Metanephros (tissue), 1 donor: Measurements from ENCODE around the gene TMEM120B. TPM values are rescaled to one million over a fixed set of nuclear protein-coding genes. Genes with fewer than 3 reads are reported as not detected.

Experiments
- total RNA-seq: library from RNA; depleted of rRNA; stranded (reverse); fragments of >200 nt; gene quantifications from one replicate; pipeline ENCODE4 v1.2.3, GENCODE V29; 2014

The TMEM120B gene
- total RNA-seq = 14.3 TPM

GRCh38 chr12:121712461-121713256, at the start of gene TMEM120B:
TSS of gene TMEM120B (plus strand) at chr12:121712752. CDS start at chr12:121712896, 144 bp downstream.

GRCh38 chr12:121669521-121669900, 43.0 kb upstream of the TMEM120B start, which contains the start of gene MORN3:
TSS of gene MORN3 (minus strand) at chr12:121669654. CDS start at chr12:121669483, 171 bp downstream.

GRCh38 chr12:121793440-121793837, 80.9 kb downstream of the TMEM120B start, which contains the start of gene RHOF:
TSS of gene RHOF (minus strand) at chr12:121793688. CDS start at chr12:121793633, 55 bp downstream.

GRCh38 chr12:121803861-121804416, 91.4 kb downstream of the TMEM120B start, which contains the start of gene SETD1B:
TSS of gene SETD1B (plus strand) at chr12:121804009. CDS start at chr12:121804738, 729 bp downstream.

Other genes starting within 250 kb of the TMEM120B start
- 61.8 TPM for gene KDM2B, start 131.7 kb upstream of the TMEM120B start, total RNA-seq
- gene ORAI1, start 86.2 kb upstream of the TMEM120B start, total RNA-seq = 21.0 TPM
- gene MORN3, start 43.1 kb upstream of the TMEM120B start, total RNA-seq = 0.70 TPM
- 13.8 TPM for gene RHOF, start 80.9 kb downstream of the TMEM120B start, total RNA-seq
- 12.6 TPM for gene SETD1B, start 91.3 kb downstream of the TMEM120B start, total RNA-seq
- 0.93 TPM for gene HPD, start 146.1 kb downstream of the TMEM120B start, total RNA-seq
- gene PSMD9, start 176.0 kb downstream of the TMEM120B start, total RNA-seq = 59.6 TPM
- gene CFAP251, start 205.8 kb downstream of the TMEM120B start, total RNA-seq = 11.2 TPM